ENCODE measurements around the gene CCDC71L. TPM values are rescaled to one million over a fixed set of nuclear protein-coding genes. Genes with fewer than 3 reads are reported as not detected.
"Not testable (repeated sequence)": the region's sequence is repeated elsewhere in the genome, so short reads cannot be mapped to it uniquely, and the experiment has no call there.

The CCDC71L gene
- total RNA-seq, result 25.7 TPM
- long read RNA-seq, full-length matches to known transcripts, result 34 of 34 reads
- long read RNA-seq, partial matches to known transcripts, result 0 of 34 reads
- long read RNA-seq, other reads (novel, unspliced or antisense), result 0 of 34 reads

DNA sequence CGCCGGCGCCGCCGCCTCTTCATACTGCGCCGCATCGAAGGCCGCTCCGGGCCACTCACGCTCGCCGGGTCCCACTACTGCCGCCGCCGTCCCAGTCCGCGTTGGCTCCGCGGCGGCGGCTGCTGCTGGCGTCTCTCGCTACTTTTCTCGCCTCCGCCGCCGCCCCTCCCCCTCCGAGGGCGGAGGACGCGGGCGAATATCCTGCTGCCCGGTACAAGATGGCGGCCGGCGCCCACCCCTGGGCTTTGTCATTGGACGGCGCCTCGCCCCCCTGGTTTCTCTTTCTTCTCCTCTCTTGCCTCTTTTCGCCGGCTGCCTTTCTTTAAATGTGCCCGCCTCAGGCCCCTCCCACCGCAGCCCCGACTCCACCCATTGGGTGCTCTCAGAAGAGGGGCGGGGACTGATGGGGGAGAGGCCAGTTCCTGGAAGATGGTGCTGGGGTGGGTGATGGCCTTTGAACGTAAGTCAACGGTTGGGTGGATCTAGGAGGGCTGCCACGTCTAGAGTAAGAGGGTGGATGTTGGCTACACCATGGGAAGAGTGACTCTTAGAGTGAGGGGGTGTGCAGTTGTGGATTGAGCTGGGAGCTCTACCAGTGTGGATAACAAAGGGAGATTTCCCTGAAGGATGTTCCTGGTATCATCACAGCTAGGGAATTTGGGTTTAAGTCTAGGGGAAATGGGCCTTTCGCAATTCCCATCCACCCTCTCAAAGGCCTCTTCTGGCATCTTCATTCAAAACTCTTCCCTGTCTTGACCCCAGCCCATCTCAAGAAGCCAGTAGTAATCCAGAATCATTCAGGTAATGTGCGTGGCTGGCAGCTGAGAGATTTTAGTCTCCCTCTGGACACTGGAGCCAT lies at the start of gene CCDC71L:
CCDC71L (minus strand) TSS at position 297 of the 859 bp plus-strand sequence; CDS start at position 35, 262 bp downstream.
- ATAC-seq (peak; percentile 92), DNase-seq (peak; percentile 97)
- TF ChIP-seq, protein P1, sequence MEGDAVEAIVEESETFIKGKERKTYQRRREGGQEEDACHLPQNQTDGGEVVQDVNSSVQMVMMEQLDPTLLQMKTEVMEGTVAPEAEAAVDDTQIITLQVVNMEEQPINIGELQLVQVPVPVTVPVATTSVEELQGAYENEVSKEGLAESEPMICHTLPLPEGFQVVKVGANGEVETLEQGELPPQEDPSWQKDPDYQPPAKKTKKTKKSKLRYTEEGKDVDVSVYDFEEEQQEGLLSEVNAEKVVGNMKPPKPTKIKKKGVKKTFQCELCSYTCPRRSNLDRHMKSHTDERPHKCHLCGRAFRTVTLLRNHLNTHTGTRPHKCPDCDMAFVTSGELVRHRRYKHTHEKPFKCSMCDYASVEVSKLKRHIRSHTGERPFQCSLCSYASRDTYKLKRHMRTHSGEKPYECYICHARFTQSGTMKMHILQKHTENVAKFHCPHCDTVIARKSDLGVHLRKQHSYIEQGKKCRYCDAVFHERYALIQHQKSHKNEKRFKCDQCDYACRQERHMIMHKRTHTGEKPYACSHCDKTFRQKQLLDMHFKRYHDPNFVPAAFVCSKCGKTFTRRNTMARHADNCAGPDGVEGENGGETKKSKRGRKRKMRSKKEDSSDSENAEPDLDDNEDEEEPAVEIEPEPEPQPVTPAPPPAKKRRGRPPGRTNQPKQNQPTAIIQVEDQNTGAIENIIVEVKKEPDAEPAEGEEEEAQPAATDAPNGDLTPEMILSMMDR (IDR thresholded peaks at IDR 0.05), result no peak
- peak within 1 kb of the TSS; percentile 85 for H3K4me3 ChIP-seq
- no peaks in the 10 kb centered on the region for H3K36me3 ChIP-seq
- no peaks in the 10 kb centered on the region for H3K27me3 ChIP-seq
- no peaks in the 10 kb centered on the region for H3K9me3 ChIP-seq
- H3K27ac ChIP-seq, result peak within 1 kb of the TSS; percentile 96
- H3K4me1 ChIP-seq, result peaks cover 28% of the 10 kb centered on the region
- intact Hi-C loops (cut with DNase I), result no loop called here

DNA sequence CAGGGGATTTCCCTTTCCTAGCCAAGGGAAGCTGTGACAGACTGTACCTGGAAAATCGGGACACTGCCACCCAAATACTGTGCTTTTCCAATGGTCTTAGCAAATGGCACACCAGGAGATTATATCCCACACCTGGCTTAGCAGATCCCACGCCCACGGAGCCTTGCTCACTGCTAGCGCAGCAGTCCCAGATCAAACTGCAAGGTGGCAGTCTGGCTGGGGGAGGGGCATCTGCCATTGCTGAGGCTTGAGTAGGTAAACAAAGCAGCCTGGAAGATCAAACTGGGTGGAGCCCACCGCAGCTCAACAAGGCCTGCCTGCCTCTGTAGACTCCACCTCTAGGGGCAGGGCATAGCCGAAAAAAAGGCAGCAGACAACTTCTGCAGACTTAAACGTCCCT lies 48.6 kb upstream of the CCDC71L start:
- H3K9me3 ChIP-seq; H3K4me3 ChIP-seq; intact Hi-C loops (cut with DNase I); H3K36me3 ChIP-seq; H3K27me3 ChIP-seq; H3K27ac ChIP-seq; H3K4me1 ChIP-seq; ATAC-seq; DNase-seq: not testable (repeated sequence)

DNA sequence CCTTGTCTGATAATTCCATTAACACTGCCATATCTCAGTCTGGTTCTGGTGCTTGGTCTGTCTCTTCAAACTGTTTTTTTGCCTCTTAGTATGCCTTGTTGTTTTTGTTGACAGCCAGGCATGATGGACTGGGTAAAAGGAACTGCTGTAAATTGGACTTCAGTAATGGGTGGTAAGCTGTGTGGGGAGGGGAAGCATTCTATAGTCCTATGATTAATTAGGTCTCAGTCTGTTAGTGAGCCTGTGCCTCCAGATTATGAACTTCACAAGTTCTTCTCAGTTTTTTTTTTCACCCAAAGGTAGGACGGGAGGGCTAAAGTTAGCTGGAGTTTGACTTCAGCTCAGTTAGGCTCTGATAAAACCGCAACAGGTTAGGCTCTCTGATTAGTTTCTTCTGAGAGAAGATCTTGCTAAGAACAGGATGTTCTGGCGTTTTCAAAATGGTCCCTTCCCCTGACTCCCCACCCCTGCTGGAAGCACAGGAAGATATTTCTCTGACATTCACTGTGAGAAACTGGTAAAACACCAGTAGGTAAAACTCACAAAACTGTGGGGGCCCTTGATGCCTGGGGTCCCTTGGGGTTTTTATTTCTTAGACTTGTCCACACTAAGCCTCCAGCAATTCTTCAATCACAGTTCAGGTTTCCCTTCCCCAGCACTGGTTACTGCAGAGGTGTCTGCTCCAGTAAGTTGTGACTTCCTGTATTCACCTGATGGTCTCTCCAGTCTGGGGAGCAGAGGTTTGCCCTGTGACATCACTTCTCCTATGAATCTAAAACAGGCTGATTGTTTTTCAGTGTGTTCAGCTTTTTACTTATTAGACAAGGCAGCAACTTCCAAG lies 43.3 kb upstream of the CCDC71L start:
- no peaks in the 10 kb centered on the region for H3K4me1 ChIP-seq
- H3K9me3 ChIP-seq, result no peaks in the 10 kb centered on the region
- ATAC-seq, result no peak
- no peak for DNase-seq
- H3K36me3 ChIP-seq, result no peaks in the 10 kb centered on the region
- TF ChIP-seq, protein P1 (IDR thresholded peaks at IDR 0.05), result no peak
- intact Hi-C loops (cut with DNase I), result no loop called here
- no peak overlapping the region for H3K27ac ChIP-seq
- no peaks in the 10 kb centered on the region for H3K27me3 ChIP-seq
- H3K4me3 ChIP-seq, result no peak overlapping the region

DNA sequence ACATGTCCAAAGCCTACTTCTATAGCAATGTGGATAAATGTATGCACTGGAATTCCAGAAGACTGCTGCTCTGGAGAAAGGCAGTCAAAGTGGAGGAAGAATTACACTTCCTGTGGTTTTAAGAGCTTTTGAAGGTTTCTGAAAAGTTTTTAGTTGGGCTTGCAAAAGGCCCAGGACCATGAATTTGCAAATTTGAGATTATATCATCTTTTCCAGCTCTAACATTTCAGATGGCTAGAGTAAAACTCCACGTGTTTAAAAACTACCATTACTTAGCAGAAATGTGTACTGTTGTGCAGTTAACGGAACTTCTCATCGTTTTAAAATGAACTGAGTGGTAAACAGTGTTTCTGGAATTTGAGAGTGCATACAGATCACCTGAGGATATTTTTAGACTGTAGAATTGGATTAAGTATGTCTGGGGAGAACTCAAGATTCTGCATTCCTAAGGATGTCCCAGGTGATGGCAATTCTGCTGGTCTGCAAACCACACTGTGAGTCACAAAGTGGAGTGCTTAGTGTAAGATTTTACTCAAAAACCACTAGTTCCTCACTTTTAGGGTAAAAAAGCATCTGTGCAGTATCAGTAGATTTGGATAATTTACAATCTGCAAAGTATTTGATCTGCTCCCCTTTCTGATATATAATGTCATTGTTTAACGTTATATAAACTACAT lies 32.9 kb upstream of the CCDC71L start:
- Histone ChIP-seq H3K4me1 (no peaks in the 10 kb centered on the region), H3K4me3 (no peak overlapping the region), H3K36me3 (no peaks in the 10 kb centered on the region), H3K27me3 (no peaks in the 10 kb centered on the region), H3K9me3 (no peaks in the 10 kb centered on the region), H3K27ac (no peak overlapping the region)
- no peak for DNase-seq
- ATAC-seq, result no peak
- intact Hi-C loops (cut with DNase I), result no loop called here
- TF ChIP-seq, protein P1 (IDR thresholded peaks at IDR 0.05), result no peak

DNA sequence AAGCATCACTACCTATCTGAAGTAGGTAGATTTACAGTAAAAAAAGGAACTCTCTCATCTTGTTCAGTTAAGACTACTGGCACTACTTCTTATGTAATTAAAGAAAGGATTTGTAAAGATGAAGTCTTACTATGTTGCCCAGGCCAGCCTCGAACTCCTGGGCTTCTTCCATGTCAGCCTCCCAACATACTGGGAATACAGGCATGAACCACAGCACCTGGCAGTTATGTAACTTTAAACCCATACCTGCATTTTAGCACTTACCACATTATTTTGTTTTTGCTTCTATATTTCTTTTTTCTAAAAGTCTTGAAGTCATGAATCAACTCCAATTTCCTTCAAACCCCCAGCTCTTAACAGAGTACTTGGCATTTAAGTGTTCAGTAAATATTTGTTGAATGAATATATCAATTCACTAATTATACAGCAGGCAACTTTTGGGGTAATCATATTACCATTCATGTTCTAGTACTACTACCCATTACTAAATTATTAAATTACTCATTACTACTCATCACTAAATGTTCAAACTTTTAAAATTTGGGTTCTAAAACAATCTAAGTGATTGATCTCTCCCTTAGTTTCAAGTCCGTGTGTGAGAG lies 31.6 kb upstream of the CCDC71L start:
- intact Hi-C loops (cut with DNase I), result no loop called here
- no peaks in the 10 kb centered on the region for H3K4me1 ChIP-seq
- TF ChIP-seq, protein P1 (IDR thresholded peaks at IDR 0.05), result no peak
- H3K27me3 ChIP-seq, result no peaks in the 10 kb centered on the region
- no peak for DNase-seq
- H3K9me3 ChIP-seq, result no peaks in the 10 kb centered on the region
- H3K27ac ChIP-seq, result no peak overlapping the region
- no peak overlapping the region for H3K4me3 ChIP-seq
- H3K36me3 ChIP-seq, result no peaks in the 10 kb centered on the region
- ATAC-seq, result no peak

DNA sequence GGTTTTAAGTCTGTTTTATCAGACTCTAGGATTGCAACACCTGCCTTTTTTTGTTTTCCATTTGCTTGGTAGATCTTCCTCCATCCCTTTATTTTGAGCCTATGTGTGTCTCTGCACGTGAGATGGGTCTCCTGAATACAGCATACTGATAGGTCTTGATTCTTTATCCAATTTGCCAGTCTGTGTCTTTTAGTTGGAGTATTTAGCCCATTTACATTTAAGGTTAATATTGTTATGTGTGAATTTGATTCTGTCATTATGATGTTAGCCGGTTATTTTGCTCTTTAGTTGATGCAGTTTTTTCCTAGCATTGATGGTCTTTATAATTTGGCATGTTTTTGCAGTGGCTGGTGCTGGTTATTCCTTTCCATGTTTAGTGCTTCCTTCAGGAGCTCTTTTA lies 27.2 kb upstream of the CCDC71L start:
- H3K27ac ChIP-seq; ATAC-seq; H3K9me3 ChIP-seq; H3K4me3 ChIP-seq; DNase-seq; intact Hi-C loops (cut with DNase I); H3K4me1 ChIP-seq; H3K27me3 ChIP-seq; H3K36me3 ChIP-seq: not testable (repeated sequence)
